SKM-1 treated with dmso at 0.1 percent for 144 hours (cell line): Measurements from ENCODE around the gene CYP21A2.

Experiments used
- DNase-seq: peaks from one replicate; lab custom pipeline; 2025; ENCODE audit not compliant: unreplicated experiment; lab: John Stamatoyannopoulos, UW

The CYP21A2 gene

GRCh38 chr6:32081168-32081990 lies 43.2 kb downstream of the CYP21A2 start:
- DNase-seq = no peak

- DNase-seq = no peak
These were observed 44.3 kb downstream of the CYP21A2 start for GRCh38 chr6:32082478-32082877.

- DNase-seq = no peak
These were observed 44.7 kb downstream of the CYP21A2 start for GRCh38 chr6:32082935-32083334.

- DNase-seq = no peak
These were observed 45.9 kb downstream of the CYP21A2 start for GRCh38 chr6:32083812-32084768.

- DNase-seq = no peak
These were observed 46.6 kb downstream of the CYP21A2 start for GRCh38 chr6:32084780-32085179.

GRCh38 chr6:32085759-32086459 lies 47.7 kb downstream of the CYP21A2 start:
- no peak for DNase-seq

- no peak for DNase-seq
These were observed 48.7 kb downstream of the CYP21A2 start for GRCh38 chr6:32086661-32087573.

GRCh38 chr6:32087574-32088486 lies 49.6 kb downstream of the CYP21A2 start:
- no peak for DNase-seq

- DNase-seq = no peak
These were observed 50.4 kb downstream of the CYP21A2 start for GRCh38 chr6:32088487-32089049.

GRCh38 chr6:32089082-32089828 lies 51.0 kb downstream of the CYP21A2 start:
- no peak for DNase-seq
